PC-3 (cell line): ENCODE measurements around the gene COX6B1. TPM values are rescaled to one million over a fixed set of nuclear protein-coding genes. Genes with fewer than 3 reads are reported as not detected.

ENCODE experiments used
- ATAC-seq: fragments of 200-7000 bp; cut with Tn5 transposase; 2 replicates; pipeline ENCODE4 v1.9.1; 2020; ENCODE audit warnings: mild to moderate bottlenecking, moderate library complexity
- BruUV-seq: library from RNA; stranded (reverse); fragments of 400-500 nt; replicated peaks from 2 replicates; lab custom pipeline; 2021; lab: Mats Ljungman, UMichigan
- CTCF ChIA-PET: fragments of 300-600 bp; sonication (Branson Sonifier 250); formaldehyde crosslinking; loops from one replicate; lab custom pipeline; 2022; ENCODE audit warnings: antibody characterized with exemption; lab: Charles Lee
- POLR2A ChIA-PET: fragments of 300-600 bp; sonication (Branson Sonifier 250); formaldehyde crosslinking; loops from one replicate; lab custom pipeline; 2022; ENCODE audit warnings: antibody characterized with exemption; ENCODE audit not compliant: unreplicated experiment; lab: Charles Lee
- DNase-seq: peaks from one replicate; pipeline ENCODE4 v3.0.0-alpha.2; 2015
- H2AFZ ChIP-seq: fragments of 300-600 bp; sonication (generic); 2 replicates; pipeline ENCODE4 v1.6.0; 2016; ENCODE audit warnings: antibody characterized with exemption, low read length
- H3F3A ChIP-seq: fragments of 300-600 bp; sonication (generic); one replicate; pipeline ENCODE4 v1.6.0; 2017; ENCODE audit warnings: antibody characterized with exemption, low read length, control low read depth, mild to moderate bottlenecking; ENCODE audit not compliant: unreplicated experiment
- H3K27ac ChIP-seq: fragments of 300-600 bp; sonication (generic); 2 replicates; pipeline ENCODE4 v1.5.1; 2016; ENCODE audit warnings: mild to moderate bottlenecking, low read length
- H3K27me3 ChIP-seq: fragments of 300-600 bp; sonication (generic); 2 replicates; pipeline ENCODE4 v1.6.1; 2016; ENCODE audit warnings: low read length, mixed read lengths
- H3K36me3 ChIP-seq: fragments of 300-600 bp; sonication (generic); 2 replicates; pipeline ENCODE4 v1.6.1; 2016; ENCODE audit warnings: low read depth, mixed run types, low read length, mixed read lengths
- H3K4me1 ChIP-seq: fragments of 300-600 bp; sonication (generic); 2 replicates; pipeline ENCODE4 v1.5.1; 2016; ENCODE audit warnings: low read length; ENCODE audit not compliant: insufficient read depth
- H3K4me2 ChIP-seq: fragments of 300-600 bp; sonication (generic); 2 replicates; pipeline ENCODE4 v1.6.0; 2016; ENCODE audit warnings: low read length
- H3K4me3 ChIP-seq: fragments of 300-600 bp; sonication (generic); 2 replicates; pipeline ENCODE4 v1.5.1; 2016; ENCODE audit warnings: mild to moderate bottlenecking, low read length, mixed read lengths
- H3K79me2 ChIP-seq: fragments of 300-600 bp; sonication (generic); 2 replicates; pipeline ENCODE4 v1.6.1; 2017; ENCODE audit warnings: low read length, mixed read lengths
- H3K9ac ChIP-seq: fragments of 300-600 bp; sonication (generic); 2 replicates; pipeline ENCODE4 v1.6.0; 2016; ENCODE audit warnings: mild to moderate bottlenecking, low read length
- H3K9me2 ChIP-seq: fragments of 300-600 bp; sonication (generic); replicated peaks from 2 replicates; pipeline ENCODE4 v1.6.1; 2016; ENCODE audit warnings: mixed run types, low read length, mixed read lengths
- H3K9me3 ChIP-seq: fragments of 300-600 bp; sonication (generic); 2 replicates; pipeline ENCODE4 v1.6.1; 2016; ENCODE audit warnings: low read length, mixed read lengths
- H4K20me1 ChIP-seq: fragments of 300-600 bp; sonication (generic); 2 replicates; pipeline ENCODE4 v1.6.1; 2016; ENCODE audit warnings: low read length, mixed read lengths
- EZH2 ChIP-seq: fragments of 300-600 bp; sonication (generic); IDR thresholded peaks from one replicate; pipeline ENCODE4 v1.6.1; 2017; ENCODE audit warnings: antibody characterized with exemption, mild to moderate bottlenecking, low read length; ENCODE audit not compliant: unreplicated experiment
- EZH2phosphoT487 ChIP-seq: fragments of 300-600 bp; sonication (generic); IDR thresholded peaks from 2 replicates; pipeline ENCODE4 v1.6.1; 2018; ENCODE audit warnings: mild to moderate bottlenecking, antibody characterized with exemption, low read length, borderline replicate concordance
- intact Hi-C: fragments of 100-400 bp; cut with micrococcal nuclease; formaldehyde crosslinking; loops from 2 replicates; pipeline ENCODE4 v1.9.0; 2023
- total RNA-seq: library from RNA; depleted of rRNA; stranded (reverse); fragments of >200 nt; gene quantifications from 2 replicates; pipeline ENCODE4 v1.2.3, GENCODE V29; 2014
- TF ChIP-seq, protein P1 (sequence below): fragments of 300-600 bp; sonication (generic); conservative IDR thresholded peaks from 2 replicates; pipeline ENCODE4 v1.5.1; 2017; ENCODE audit warnings: antibody characterized with exemption, low read depth, mild to moderate bottlenecking, low read length

COX6B1 gene
- total RNA-seq, 1 experiment from 2014 or later, result 563 TPM

DNA sequence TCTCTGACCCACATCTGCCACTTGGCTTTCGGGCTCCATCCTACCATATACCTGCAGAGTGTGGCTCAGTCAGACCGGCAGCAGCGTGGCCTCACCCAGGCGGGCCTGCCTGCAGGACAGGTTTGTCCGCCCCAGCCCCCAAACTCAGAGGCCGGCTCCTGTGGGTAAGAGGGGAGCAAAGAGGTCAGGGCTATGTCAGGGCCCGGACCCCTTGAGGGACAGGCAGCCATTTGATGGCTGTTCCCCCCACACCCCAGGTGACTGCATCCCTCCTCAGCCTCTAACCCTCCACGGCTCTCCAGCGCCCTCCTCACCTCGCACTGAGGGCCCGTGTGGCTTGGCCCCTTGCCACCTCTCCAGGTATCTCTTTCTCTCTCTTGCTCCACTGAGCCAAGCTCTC is 43.9 kb downstream of the COX6B1 start:
- no peak for ATAC-seq
- H3K4me1 ChIP-seq, result no peaks in the 10 kb centered on the region

DNA sequence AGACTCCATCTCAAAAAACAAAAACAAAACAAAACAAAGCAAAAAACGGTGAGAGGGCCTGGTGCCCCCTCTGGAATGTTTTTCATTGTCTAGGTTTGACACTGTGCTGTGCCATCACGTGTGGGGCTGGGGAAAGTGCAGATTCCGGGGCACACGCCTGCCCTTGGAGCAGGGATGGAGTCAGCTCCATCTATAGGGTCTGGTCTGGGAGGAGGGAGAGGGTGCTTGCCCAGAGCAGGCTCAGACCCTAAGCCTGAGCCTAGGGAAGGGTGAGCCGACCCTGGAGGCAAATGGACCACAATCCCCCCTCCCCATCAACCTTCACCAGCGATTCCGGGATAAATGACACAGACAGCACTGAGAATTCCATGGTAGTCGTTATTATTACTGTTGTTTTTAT is 45.3 kb downstream of the COX6B1 start:
- Histone ChIP-seq H3K9me2 (no peaks in the 10 kb centered on the region), H3F3A (no peaks in the 10 kb centered on the region), H4K20me1 (no peaks in the 10 kb centered on the region), H3K27me3 (no peaks in the 10 kb centered on the region), H3K36me3 (no peaks in the 10 kb centered on the region; the same call in 1 of the 2 replicates), H3K4me1 (no peaks in the 10 kb centered on the region), H2AFZ (no peak overlapping the region), H3K79me2 (no peaks in the 10 kb centered on the region), H3K4me3 (no peak overlapping the region), H3K9ac (no peak overlapping the region), H3K27ac (no peak overlapping the region), H3K9me3 (no peaks in the 10 kb centered on the region), H3K4me2 (no peak overlapping the region)
- TF ChIP-seq, protein P1, sequence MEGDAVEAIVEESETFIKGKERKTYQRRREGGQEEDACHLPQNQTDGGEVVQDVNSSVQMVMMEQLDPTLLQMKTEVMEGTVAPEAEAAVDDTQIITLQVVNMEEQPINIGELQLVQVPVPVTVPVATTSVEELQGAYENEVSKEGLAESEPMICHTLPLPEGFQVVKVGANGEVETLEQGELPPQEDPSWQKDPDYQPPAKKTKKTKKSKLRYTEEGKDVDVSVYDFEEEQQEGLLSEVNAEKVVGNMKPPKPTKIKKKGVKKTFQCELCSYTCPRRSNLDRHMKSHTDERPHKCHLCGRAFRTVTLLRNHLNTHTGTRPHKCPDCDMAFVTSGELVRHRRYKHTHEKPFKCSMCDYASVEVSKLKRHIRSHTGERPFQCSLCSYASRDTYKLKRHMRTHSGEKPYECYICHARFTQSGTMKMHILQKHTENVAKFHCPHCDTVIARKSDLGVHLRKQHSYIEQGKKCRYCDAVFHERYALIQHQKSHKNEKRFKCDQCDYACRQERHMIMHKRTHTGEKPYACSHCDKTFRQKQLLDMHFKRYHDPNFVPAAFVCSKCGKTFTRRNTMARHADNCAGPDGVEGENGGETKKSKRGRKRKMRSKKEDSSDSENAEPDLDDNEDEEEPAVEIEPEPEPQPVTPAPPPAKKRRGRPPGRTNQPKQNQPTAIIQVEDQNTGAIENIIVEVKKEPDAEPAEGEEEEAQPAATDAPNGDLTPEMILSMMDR, result no peak
- TF ChIP-seq EZH2phosphoT487 (no peak), EZH2 (no peak)
- BruUV-seq, result no TSS peak
- DNase-seq (no peak), ATAC-seq (no peak)
- ChIA-PET POLR2A (no interaction called here), CTCF (no interaction called here)
- intact Hi-C loops, result loop anchor here (1.0 to 10.0 kb wide), 2 partner anchors 24 to 131 kb away; no protein-coding TSS in a partner anchor

More for the DNA sequence above, 43.9 kb downstream of the COX6B1 start:
- H3K4me3 ChIP-seq, result no peak overlapping the region
- peak overlapping the region; percentile 21 for H3K4me2 ChIP-seq
- intact Hi-C loops, result loop anchor here (10.0 kb wide), 1 partner anchor 133 kb away; no protein-coding TSS in a partner anchor
- H3F3A ChIP-seq, result no peaks in the 10 kb centered on the region
- H3K27ac ChIP-seq, result no peak overlapping the region
- H4K20me1 ChIP-seq, result no peaks in the 10 kb centered on the region
- ChIA-PET CTCF (interaction anchor here (0.7 kb wide), 1 partner anchor 91 kb away, joined by 3 read pairs; no protein-coding TSS in a partner anchor), POLR2A (no interaction called here)
- peak; percentile 23 for DNase-seq
- no peak for TF ChIP-seq EZH2
- TF ChIP-seq, protein P1, result peak; percentile 19; the same call in 1 of the 2 replicates
- no peak overlapping the region for H3K9ac ChIP-seq
- no peaks in the 10 kb centered on the region for H3K79me2 ChIP-seq
- H2AFZ ChIP-seq, result peak overlapping the region; percentile 21; the same call in 1 of the 2 replicates
- BruUV-seq, result no TSS peak
- H3K36me3 ChIP-seq, result no peaks in the 10 kb centered on the region; the same call in 1 of the 2 replicates
- no peaks in the 10 kb centered on the region for H3K27me3 ChIP-seq
- H3K9me2 ChIP-seq, result no peaks in the 10 kb centered on the region
- H3K9me3 ChIP-seq, result no peaks in the 10 kb centered on the region

DNA sequence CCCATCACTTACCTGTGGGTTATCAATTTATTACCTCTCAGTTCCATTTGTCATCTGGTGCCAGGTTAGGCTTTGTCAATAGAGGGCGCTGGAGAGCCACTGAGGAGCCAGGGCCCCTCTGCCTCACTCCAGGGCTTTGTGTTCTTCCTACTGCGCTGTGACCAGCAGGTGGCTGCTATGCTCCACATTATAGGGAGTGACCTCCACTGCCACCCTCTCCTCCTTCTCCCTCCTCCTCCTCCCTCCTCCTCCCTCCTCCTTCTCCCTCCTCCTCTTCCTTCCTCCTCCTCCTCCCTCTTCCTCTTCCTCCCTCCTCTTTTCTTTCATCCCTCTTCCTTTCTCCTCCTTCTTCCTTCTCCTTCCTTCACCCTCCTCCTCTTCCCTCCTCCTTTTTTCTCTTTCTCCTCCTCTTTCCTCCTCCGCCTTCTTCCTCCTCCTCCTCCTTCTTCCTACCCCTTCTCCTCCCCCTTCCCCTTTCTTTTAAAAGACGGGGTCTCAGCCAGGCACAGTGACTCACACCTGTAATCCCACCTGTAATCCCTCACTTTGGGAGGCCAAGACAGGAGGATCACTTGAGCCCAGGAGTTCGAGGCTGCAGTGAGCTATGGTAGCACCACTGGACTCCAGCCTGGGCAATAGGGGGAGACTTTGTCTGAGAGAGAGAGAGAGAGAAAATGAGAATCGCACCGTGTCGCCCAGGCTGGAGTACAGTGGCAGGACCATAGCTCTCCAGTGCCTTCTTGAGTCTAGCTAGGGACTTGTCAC is 45.9 kb downstream of the COX6B1 start:
- peak; percentile 100 for ATAC-seq
- POLR2A ChIA-PET, result no interaction called here

More for the DNA sequence above, 45.9 kb downstream of the COX6B1 start:
- DNase-seq, result peak; percentile 86
- no peaks in the 10 kb centered on the region for H4K20me1 ChIP-seq
- H3K9ac ChIP-seq, result no peak overlapping the region
- TF ChIP-seq, protein P1, result peak; percentile 84
- TF ChIP-seq EZH2, result no peak
- no peak overlapping the region for H2AFZ ChIP-seq
- no peaks in the 10 kb centered on the region for H3F3A ChIP-seq
- H3K4me3 ChIP-seq, result no peak overlapping the region
- no peaks in the 10 kb centered on the region for H3K9me3 ChIP-seq
- BruUV-seq, result no TSS peak
- no peak overlapping the region for H3K27ac ChIP-seq
- intact Hi-C loops, result loop anchor here (1.0 to 10.0 kb wide), 2 partner anchors 23 to 131 kb away; no protein-coding TSS in a partner anchor
- no peaks in the 10 kb centered on the region for H3K9me2 ChIP-seq
- no peaks in the 10 kb centered on the region for H3K4me1 ChIP-seq
- no peaks in the 10 kb centered on the region for H3K27me3 ChIP-seq
- H3K36me3 ChIP-seq, result no peaks in the 10 kb centered on the region; the same call in 1 of the 2 replicates
- no peak overlapping the region for H3K4me2 ChIP-seq
- CTCF ChIA-PET, result interaction anchor here (0.6 to 0.7 kb wide), 2 partner anchors 42 to 63 kb away, joined by 3 to 4 read pairs; no protein-coding TSS in a partner anchor
- no peaks in the 10 kb centered on the region for H3K79me2 ChIP-seq
